Adrenal gland (tissue), 12 donors: ENCODE measurements around the gene NDP. TPM values are rescaled to one million over a fixed set of nuclear protein-coding genes. Genes with fewer than 3 reads are reported as not detected.

ENCODE experiments used
- DNase-seq, 7 donors: peaks; one replicate each; pipeline ENCODE4 v3.0.0-alpha.2; 2019 to 2020
- H3K27ac ChIP-seq, 5 donors: fragments of 200-600 bp; sonication (generic) in 4 of 5; 1 replicate in 3 of 5; 2 replicates in 2 of 5; pipeline versions ENCODE4 v1.5.1 to v1.8.0; 2016 to 2020; ENCODE audit warnings: mild to moderate bottlenecking in 1 of 5
- H3K27me3 ChIP-seq: fragments of 200-600 bp; 2 replicates; pipeline ENCODE4 v1.8.0; 2021
- H3K36me3 ChIP-seq, 2 donors: fragments of 200-600 bp; replicated peaks in 1 of 2; 1 replicate in 1 of 2; 2 replicates in 1 of 2; pipeline versions ENCODE4 v1.5.1 to v1.8.0; 2018 to 2022
- H3K4me1 ChIP-seq, 2 donors: fragments of 200-600 bp; replicated peaks in 1 of 2; 1 replicate in 1 of 2; 2 replicates in 1 of 2; pipeline versions ENCODE4 v1.5.1 to v1.8.0; 2018 to 2021
- H3K4me3 ChIP-seq, 4 donors: fragments of 200-600 bp; sonication (generic) in 3 of 4; one replicate each; pipeline ENCODE4 v1.5.1; 2016 to 2018
- H3K9me3 ChIP-seq, 3 donors: fragments of 200-600 bp; sonication (generic) in 1 of 3; replicated peaks in 1 of 3; 1 replicate in 2 of 3; 2 replicates in 1 of 3; pipeline versions ENCODE4 v1.5.1 to v1.8.0; 2016 to 2021
- POLR2A ChIP-seq, 2 donors: fragments of 450-650 bp; IDR thresholded peaks; one replicate each; pipeline ENCODE4 v1.6.1; 2017; ENCODE audit warnings: antibody characterized with exemption in 2 of 2, mild to moderate bottlenecking in 2 of 2, moderate library complexity in 1 of 2
- WGBS, 4 donors: extraction: QIAGEN DNeasy Blood & Tissue Kit in 2 of 4; methylation state at CpG; one replicate each; pipeline versions ENCODE4 v1.1.5 to v1.1.7; 2013 to 2017; 5-methylcytosine and 5-hydroxymethylcytosine counted together
- intact Hi-C, 2 donors: fragments of 100-400 bp; cut with DNase I; formaldehyde crosslinking; loops; one replicate each; pipeline versions ENCODE4 v1.14.1 to v1.15.0; 2022 to 2023
- polyA plus RNA-seq, 3 donors: library from polyadenylated mRNA; stranded (reverse); fragments of 200-250 nt in 2 of 3; fragments of 350-450 nt in 1 of 3; fragmentation: Illumina TruSeq in 1 of 3; extraction: RNeasy Lipid Tissue Mini Kit (QIAGEN cat#74804) in 1 of 3; gene quantifications; one replicate each; pipeline ENCODE4 v1.2.3, GENCODE V29; 2013 to 2014
- total RNA-seq, 9 donors: library from RNA; depleted of rRNA in 4 of 9; stranded (reverse); fragments of >200 nt in 4 of 9; fragments of 120-200 nt in 1 of 9; fragmentation: NEBNext Ultra II Directional in 1 of 9; extraction: Animal tissue kit (Norgen Biotek cat#: 25700) in 1 of 9; gene quantifications; one replicate each; pipeline versions ENCODE4 v1.1.0 to v1.2.4, GENCODE V29; 2013 to 2023
- TF ChIP-seq, protein P1 (sequence below), 6 experiments: fragments of 450-650 bp in 4 of 6; fragments of 200-600 bp in 2 of 6; sonication (generic) in 1 of 6; IDR thresholded peaks; 1 replicate in 5 of 6; 2 replicates in 1 of 6; pipeline versions ENCODE4 v1.5.1 to v1.8.0; 2016 to 2021; ENCODE audit warnings: antibody characterized with exemption in 6 of 6, mild to moderate bottlenecking in 2 of 6, moderate library complexity in 1 of 6
- donor health status: healthy with polysubstance abuse.
- donor health status: Bipolar disorder and iron deficiency.
- donor health status: DM: yes; HTN: yes; CAD: no.
- donor health status: DM: no; HTN: no; CAD: no.
- donor health status: DM: no; HTN: no; CAD: no.
- donor health status: DM: yes; HTN: yes; CAD: no.

Gene NDP
- total and polyA plus RNA-seq, 12 donors: 0.07 to 4.3 (median 0.41) TPM; not detected in 4

DNA sequence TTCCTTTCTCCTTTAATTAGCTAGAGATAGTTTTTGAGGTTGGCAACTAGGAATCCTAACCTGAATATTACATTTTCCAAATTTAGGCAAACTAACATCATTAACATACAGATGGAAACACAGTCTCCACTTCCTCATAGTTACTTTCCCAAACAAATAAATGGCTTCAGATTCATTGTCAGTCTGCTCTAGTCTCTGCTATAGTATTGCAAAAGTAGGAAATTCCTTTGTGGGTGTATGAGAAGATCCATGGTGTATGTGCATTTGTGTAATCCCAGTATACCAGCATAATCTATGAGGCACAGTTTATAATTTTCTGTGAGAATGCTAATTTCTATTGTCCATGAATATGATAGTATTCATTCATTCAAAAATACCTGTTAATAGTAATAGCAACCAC is 3.0 kb upstream of the NDP start:
- no peak overlapping the region for H3K27ac ChIP-seq
- no peaks in the 10 kb centered on the region for H3K36me3 ChIP-seq
- H3K4me3 ChIP-seq: no peak overlapping the region
- no peak for DNase-seq
- H3K27me3 ChIP-seq: peaks cover 25% of the 10 kb centered on the region
- H3K4me1 ChIP-seq: no peaks in the 10 kb centered on the region
- intact Hi-C loops: no loop called here
- no peak for TF ChIP-seq POLR2A (IDR thresholded peaks at IDR 0.05)
- TF ChIP-seq, protein P1, sequence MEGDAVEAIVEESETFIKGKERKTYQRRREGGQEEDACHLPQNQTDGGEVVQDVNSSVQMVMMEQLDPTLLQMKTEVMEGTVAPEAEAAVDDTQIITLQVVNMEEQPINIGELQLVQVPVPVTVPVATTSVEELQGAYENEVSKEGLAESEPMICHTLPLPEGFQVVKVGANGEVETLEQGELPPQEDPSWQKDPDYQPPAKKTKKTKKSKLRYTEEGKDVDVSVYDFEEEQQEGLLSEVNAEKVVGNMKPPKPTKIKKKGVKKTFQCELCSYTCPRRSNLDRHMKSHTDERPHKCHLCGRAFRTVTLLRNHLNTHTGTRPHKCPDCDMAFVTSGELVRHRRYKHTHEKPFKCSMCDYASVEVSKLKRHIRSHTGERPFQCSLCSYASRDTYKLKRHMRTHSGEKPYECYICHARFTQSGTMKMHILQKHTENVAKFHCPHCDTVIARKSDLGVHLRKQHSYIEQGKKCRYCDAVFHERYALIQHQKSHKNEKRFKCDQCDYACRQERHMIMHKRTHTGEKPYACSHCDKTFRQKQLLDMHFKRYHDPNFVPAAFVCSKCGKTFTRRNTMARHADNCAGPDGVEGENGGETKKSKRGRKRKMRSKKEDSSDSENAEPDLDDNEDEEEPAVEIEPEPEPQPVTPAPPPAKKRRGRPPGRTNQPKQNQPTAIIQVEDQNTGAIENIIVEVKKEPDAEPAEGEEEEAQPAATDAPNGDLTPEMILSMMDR (IDR thresholded peaks at IDR 0.05): no peak
- H3K9me3 ChIP-seq: no peaks in the 10 kb centered on the region

DNA sequence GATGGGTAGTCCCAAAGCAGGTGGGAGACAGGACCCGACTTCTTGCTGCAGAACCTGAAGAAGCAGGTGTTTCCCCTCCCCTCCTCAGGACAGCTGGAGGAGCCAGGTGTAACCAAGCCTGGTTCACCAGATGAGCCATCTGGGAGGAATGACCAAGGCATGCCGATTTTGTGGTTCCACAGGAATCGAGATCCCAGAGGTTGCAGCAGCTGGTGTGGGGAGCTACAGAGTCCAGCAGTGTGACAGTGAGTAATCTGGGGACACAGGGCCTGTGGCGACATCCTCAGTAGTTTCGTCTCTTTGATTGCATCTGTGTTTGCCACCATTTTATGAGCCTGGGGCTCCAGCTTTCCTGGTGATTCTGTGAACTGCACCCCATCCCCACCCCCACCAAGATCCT is 2.6 kb upstream of the NDP start:
- intact Hi-C loops: no loop called here
- WGBS, 4 donors: 79 to 100% (median 83%) methylated on average over 1 to 5 of the region's 5 CpGs
- no peaks in the 10 kb centered on the region for H3K4me1 ChIP-seq
- no peaks in the 10 kb centered on the region for H3K9me3 ChIP-seq
- no peaks in the 10 kb centered on the region for H3K36me3 ChIP-seq
- no peak overlapping the region for H3K27ac ChIP-seq
- H3K27me3 ChIP-seq: peaks cover 28% of the 10 kb centered on the region
- TF ChIP-seq, protein P1 (IDR thresholded peaks at IDR 0.05): no peak
- no peak for TF ChIP-seq POLR2A (IDR thresholded peaks at IDR 0.05)
- DNase-seq: no peak
- no peak overlapping the region for H3K4me3 ChIP-seq

DNA sequence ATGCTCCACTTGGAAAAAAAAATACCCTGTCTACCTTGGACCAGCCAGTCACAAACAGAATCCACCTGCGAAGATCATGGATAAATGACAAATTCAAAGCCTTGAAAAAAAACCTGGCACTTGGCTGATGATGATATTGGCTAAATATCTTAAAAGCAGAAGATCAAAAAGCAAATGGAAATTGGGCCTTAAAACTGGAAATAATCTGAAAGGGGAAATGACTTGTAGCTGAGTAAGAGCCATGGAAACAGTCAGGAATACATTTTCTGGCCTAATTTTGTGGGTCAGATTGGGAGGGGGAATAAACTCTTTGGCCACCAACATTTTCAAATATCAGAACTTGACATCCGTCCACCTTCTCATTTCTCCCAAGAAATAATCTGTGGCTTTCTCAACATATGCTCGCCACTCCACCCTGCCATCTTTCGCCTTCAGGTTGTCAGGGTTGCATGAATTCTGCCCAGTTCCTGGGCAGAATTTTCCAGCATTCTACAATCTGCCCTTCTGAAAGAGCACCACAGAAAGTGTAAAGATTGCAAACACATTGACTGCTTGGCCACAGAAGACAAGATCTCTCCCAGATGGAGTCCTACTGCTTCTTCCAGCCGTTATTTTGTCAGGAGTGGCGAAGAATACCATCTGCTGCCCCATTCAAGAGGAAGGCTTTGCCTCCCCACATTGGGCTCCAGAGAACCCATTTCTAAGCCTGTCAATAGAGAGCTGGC is 1.7 kb upstream of the NDP start:
- H3K4me1 ChIP-seq: no peaks in the 10 kb centered on the region
- WGBS, 4 donors: 84 to 95% (median 90%) methylated on average over 6 of the region's 6 CpGs
- H3K27me3 ChIP-seq: peaks cover 37% of the 10 kb centered on the region
- no peaks in the 10 kb centered on the region for H3K9me3 ChIP-seq
- no peak overlapping the region for H3K4me3 ChIP-seq
- DNase-seq: no peak
- intact Hi-C loops: no loop called here
- no peak overlapping the region for H3K27ac ChIP-seq
- TF ChIP-seq, protein P1 (IDR thresholded peaks at IDR 0.05): no peak
- no peak for TF ChIP-seq POLR2A (IDR thresholded peaks at IDR 0.05)
- H3K36me3 ChIP-seq: no peaks in the 10 kb centered on the region

DNA sequence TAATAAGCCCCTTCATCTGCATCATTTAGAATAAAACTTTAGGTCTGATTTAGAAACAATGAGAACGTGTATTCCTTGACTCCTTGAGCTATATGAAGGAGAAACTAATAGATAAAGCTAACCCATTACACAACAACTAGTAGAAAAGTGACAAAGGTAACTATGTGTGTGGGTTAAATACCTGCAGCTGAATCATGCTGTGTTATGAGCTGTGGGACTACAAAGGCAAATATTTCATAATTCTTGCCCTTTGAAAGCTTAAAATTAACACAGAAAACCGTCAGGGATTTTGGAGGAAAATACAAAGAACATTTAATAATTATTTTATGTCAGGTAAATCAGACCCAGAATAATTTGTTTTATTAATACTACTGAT is 898 bp upstream of the NDP start:
- Histone ChIP-seq H3K4me1 (no peaks in the 10 kb centered on the region), H3K27me3 (peaks cover 39% of the 10 kb centered on the region), H3K4me3 (no peak overlapping the region), H3K9me3 (no peaks in the 10 kb centered on the region), H3K27ac (no peak overlapping the region), H3K36me3 (no peaks in the 10 kb centered on the region)
- DNase-seq: no peak
- WGBS, 4 donors: 46 to 84% (median 63%) methylated on average over 2 of the region's 2 CpGs
- TF ChIP-seq, protein P1 (IDR thresholded peaks at IDR 0.05): no peak
- no peak for TF ChIP-seq POLR2A (IDR thresholded peaks at IDR 0.05)
- intact Hi-C loops: no loop called here
